ENCODE measurements around the gene INPP5D. TPM values are rescaled to one million over a fixed set of nuclear protein-coding genes. Genes with fewer than 3 reads are reported as not detected.

Gene INPP5D
- total and polyA plus RNA-seq, 3 donors from 2014 or later, result 5.7 to 12.7 (median 11.2) TPM

DNA sequence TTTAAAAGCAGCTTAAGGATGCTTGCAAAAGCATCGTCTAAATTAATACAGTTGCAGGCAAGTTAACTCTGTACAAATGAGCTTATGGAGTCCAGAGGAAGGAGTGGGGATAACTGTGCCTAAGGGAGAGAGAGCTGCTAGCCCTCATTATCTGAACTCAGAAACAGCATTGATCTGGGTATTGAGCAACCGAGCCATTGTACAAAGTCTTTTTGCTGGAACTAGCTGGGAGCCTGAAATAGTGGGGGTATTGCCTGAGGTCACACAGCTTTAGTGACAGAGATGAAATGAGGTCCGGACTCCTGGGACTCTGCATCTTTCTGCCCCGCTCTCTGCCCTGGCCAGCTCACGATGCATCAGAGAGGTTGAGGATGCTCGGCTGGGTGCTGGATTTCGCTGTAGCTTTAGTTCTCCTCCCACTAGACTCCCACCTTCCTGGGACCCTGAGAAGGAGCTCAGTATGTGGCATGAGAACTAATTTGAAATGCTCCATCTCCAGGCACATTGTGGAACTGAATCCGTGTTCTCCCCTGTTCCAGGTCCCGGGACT lies 123.8 kb downstream of the INPP5D start:
- Histone ChIP-seq H3K27ac (no peak overlapping the region), H3K4me1 (no peaks in the 10 kb centered on the region), H3K4me3 (no peak overlapping the region), H3K27me3 (no peaks in the 10 kb centered on the region), H3K36me3 (ENCODE audit: low read depth, missing control alignments) (no peaks in the 10 kb centered on the region), H3K9me3 (no peaks in the 10 kb centered on the region)
- intact Hi-C loops (cut with DNase I; ENCODE audit: low total_unique reads), result no loop called here
- no peak for DNase-seq
- TF ChIP-seq CTCF (IDR thresholded peaks at IDR 0.05) (no peak), POLR2A (IDR thresholded peaks at IDR 0.05) (no peak)
- WGBS, 2 donors, result 78 to 84% methylated on average over 9 of the region's 9 CpGs

GRCh38 chr2:233184669-233185068 lies 124.5 kb downstream of the INPP5D start:
- no peak overlapping the region for H3K27ac ChIP-seq
- no peaks in the 10 kb centered on the region for H3K9me3 ChIP-seq
- no peaks in the 10 kb centered on the region for H3K27me3 ChIP-seq
- no peaks in the 10 kb centered on the region for H3K4me1 ChIP-seq
- H3K36me3 ChIP-seq (ENCODE audit: low read depth, missing control alignments), result no peaks in the 10 kb centered on the region
- no peak for DNase-seq
- H3K4me3 ChIP-seq, result no peak overlapping the region
- intact Hi-C loops (cut with DNase I; ENCODE audit: low total_unique reads), result no loop called here
- WGBS, 2 donors, result 74 to 95% methylated on average over 7 to 8 of the region's 8 CpGs
- TF ChIP-seq POLR2A (IDR thresholded peaks at IDR 0.05), result no peak
- no peak for TF ChIP-seq CTCF (IDR thresholded peaks at IDR 0.05)

GRCh38 chr2:233185330-233185729 lies 125.2 kb downstream of the INPP5D start:
- WGBS, 2 donors, result 78 to 80% methylated on average over 7 of the region's 7 CpGs
- DNase-seq, result no peak
- intact Hi-C loops (cut with DNase I; ENCODE audit: low total_unique reads), result no loop called here
- TF ChIP-seq CTCF (IDR thresholded peaks at IDR 0.05), result no peak
- no peak for TF ChIP-seq POLR2A (IDR thresholded peaks at IDR 0.05)
- Histone ChIP-seq H3K4me1 (no peaks in the 10 kb centered on the region), H3K4me3 (no peak overlapping the region), H3K27me3 (no peaks in the 10 kb centered on the region), H3K27ac (no peak overlapping the region), H3K36me3 (ENCODE audit: low read depth, missing control alignments) (no peaks in the 10 kb centered on the region), H3K9me3 (no peaks in the 10 kb centered on the region)

DNA sequence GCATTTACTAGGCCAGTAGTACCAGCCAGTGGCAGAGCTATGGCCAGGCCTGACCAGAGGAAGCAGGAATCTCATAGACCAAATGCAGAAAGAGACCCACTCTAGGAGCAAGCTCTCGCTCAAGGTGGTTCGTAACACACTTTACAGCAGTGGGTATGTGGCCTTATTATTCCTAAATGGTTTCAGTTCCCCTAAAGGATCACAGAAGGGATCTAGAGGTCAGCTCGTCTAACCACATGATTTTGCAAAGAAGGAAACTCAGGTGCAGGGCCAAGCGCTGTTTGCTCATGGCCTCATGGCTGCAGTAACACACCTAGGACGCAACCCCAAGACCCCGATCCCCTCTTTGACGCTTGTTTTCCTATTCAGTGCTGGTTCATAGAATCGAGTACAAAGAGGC lies 125.8 kb downstream of the INPP5D start:
- Histone ChIP-seq H3K4me3 (no peak overlapping the region), H3K27ac (no peak overlapping the region), H3K9me3 (no peaks in the 10 kb centered on the region), H3K36me3 (ENCODE audit: low read depth, missing control alignments) (no peaks in the 10 kb centered on the region), H3K27me3 (no peaks in the 10 kb centered on the region), H3K4me1 (no peaks in the 10 kb centered on the region)
- 92 to 95% methylated on average over 8 of the region's 8 CpGs for WGBS, 2 donors
- no peak for DNase-seq
- no peak for TF ChIP-seq POLR2A (IDR thresholded peaks at IDR 0.05)
- intact Hi-C loops (cut with DNase I; ENCODE audit: low total_unique reads), result no loop called here

DNA sequence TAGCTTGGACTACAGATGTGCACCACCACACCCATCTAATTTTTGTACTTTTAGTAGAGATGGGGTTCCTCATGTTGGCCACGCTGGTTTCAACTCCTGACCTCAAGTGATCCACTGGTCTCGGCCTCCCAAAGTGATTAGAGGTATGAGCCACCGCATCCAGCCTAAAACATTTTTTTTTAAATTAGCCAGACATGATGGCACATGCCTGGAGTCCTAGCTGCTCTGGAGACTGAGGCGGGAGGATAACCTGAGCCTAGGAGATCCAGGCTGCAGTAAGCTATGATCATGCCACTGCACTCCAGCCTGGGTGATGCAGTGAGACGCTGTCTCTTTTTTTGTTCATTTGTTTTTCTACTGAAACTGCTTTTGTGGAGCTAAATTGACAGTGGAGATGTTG lies 126.7 kb downstream of the INPP5D start:
- TF ChIP-seq POLR2A (IDR thresholded peaks at IDR 0.05) (no peak), CTCF (IDR thresholded peaks at IDR 0.05) (no peak)

More for the DNA sequence above, 126.7 kb downstream of the INPP5D start:
- Histone ChIP-seq H3K9me3 (no peaks in the 10 kb centered on the region), H3K27me3 (no peaks in the 10 kb centered on the region), H3K4me1 (no peaks in the 10 kb centered on the region), H3K27ac (no peak overlapping the region), H3K4me3 (no peak overlapping the region), H3K36me3 (ENCODE audit: low read depth, missing control alignments) (no peaks in the 10 kb centered on the region)
- no peak for DNase-seq
- intact Hi-C loops (cut with DNase I; ENCODE audit: low total_unique reads), result no loop called here
- 93 to 97% methylated on average over 5 of the region's 5 CpGs for WGBS, 2 donors

Data from testis (tissue), 3 donors.